ENCODE measurements around the gene TECTA.

GRCh38 chr11:121108413-121108812 lies 7.4 kb downstream of the TECTA start:
- TF ChIP-seq CTCF (IDR thresholded peaks at IDR 0.05) (no peak), SIN3A (IDR thresholded peaks at IDR 0.05; ENCODE audit: borderline replicate concordance, insufficient read depth, low read depth, low read length) (no peak), POLR2AphosphoS5 (IDR thresholded peaks at IDR 0.05; ENCODE audit: low read depth, low read length) (no peak)
